ENCODE data around the gene PNLDC1.
"Not testable (repeated sequence)": the region's sequence is repeated elsewhere in the genome, so short reads cannot be mapped to it uniquely, and the experiment has no call there.

The PNLDC1 gene

GRCh38 chr6:159819098-159819497 is 19.0 kb downstream of the PNLDC1 start:
- DNase-seq (ENCODE audit: low read depth), result no peak
- H3K4me3 ChIP-seq (ENCODE audit: control insufficient read depth, low read depth, low read length), result no peak overlapping the region
- TF ChIP-seq CTCF (IDR thresholded peaks at IDR 0.05; ENCODE audit: control insufficient read depth, insufficient read depth, low read depth, low read length, missing control alignments), result no peak

DNA sequence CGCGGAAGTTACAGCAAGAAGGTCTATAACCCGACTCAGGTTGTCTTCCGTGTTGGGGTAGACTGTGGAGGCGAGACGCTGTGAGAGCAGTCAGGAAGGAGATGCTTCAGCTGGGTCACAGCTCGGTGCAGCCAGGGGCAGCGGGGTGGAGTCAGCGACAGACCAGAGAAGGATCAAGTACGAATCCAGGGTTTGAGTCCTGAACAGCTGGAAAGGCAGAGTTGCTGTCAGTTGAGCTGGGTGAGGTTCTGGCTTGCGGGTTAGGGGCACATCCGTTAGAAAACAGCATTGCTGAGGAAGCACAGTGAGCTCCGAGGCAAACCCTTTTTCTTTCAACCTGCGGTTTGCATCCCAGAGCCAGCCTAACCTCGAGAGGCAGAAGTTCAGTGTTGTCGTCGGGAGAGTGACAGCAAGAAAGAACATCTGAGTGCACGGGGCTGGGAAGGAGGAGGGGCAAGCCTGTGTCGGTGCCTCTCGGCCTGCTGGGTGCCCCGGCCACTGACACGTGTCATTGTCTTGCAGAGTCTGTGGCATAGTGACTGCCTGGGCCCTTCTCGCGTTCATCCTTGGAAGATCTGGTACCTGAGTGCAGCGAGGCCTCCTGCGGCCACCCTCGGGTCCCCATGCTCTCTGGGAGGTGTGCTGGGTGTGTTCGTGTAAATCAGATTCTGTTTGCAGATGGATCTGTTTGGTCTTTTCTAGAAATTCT is 20.0 kb downstream of the PNLDC1 start:
- TF ChIP-seq CTCF (IDR thresholded peaks at IDR 0.05; ENCODE audit: control insufficient read depth, insufficient read depth, low read depth, low read length, missing control alignments), result no peak
- no peak overlapping the region for H3K4me3 ChIP-seq (ENCODE audit: control insufficient read depth, low read depth, low read length)
- no peak for DNase-seq (ENCODE audit: low read depth)

DNA sequence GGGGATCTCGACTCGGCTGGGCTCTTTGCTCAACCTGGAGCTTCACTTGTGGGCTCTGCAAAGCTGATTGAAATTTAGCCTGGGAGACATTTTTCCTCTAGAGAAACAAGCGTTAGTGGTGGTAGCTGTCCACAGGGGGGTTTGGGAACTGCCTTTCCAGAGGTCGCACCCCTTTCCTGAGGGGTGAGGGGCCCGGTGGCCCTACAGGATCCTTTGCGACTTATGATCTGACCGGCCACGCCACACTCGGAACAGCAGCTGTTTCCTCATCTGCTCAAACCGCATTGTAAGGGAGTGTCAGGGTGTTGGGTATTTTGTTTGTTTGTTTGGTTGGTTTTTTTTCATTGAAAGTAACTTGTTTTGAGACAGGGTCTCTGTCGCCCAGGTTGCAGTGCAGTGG is 21.0 kb downstream of the PNLDC1 start:
- TF ChIP-seq CTCF (IDR thresholded peaks at IDR 0.05; ENCODE audit: control insufficient read depth, insufficient read depth, low read depth, low read length, missing control alignments), result no peak
- DNase-seq (ENCODE audit: low read depth), result no peak
- no peak overlapping the region for H3K4me3 ChIP-seq (ENCODE audit: control insufficient read depth, low read depth, low read length)

- no peak overlapping the region for H3K4me3 ChIP-seq (ENCODE audit: control insufficient read depth, low read depth, low read length)
- TF ChIP-seq CTCF (IDR thresholded peaks at IDR 0.05; ENCODE audit: control insufficient read depth, insufficient read depth, low read depth, low read length, missing control alignments), result no peak
- DNase-seq (ENCODE audit: low read depth), result no peak
Measured at GRCh38 chr6:159821726-159822125, 21.6 kb downstream of the PNLDC1 start.

DNA sequence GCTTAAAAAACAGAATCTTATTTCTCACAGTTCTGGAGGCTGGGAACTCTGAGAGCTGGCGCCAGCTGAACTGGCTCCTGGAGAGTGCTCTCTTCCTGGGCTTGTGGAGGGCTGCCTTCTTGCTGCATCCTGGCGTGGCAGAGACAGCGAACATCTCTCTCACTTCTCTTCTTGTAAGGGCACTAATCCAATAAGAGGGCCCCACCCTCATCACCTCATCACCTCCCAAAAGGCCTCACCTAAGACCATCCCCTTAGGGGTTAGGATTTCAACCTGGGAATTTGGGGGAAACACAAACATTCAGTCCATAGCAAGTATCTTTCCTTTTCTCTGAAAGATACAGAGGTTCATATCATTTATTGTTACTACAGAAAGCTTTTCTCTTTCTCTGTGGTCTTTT is 23.9 kb downstream of the PNLDC1 start:
- no peak for DNase-seq (ENCODE audit: low read depth)
- H3K4me3 ChIP-seq (ENCODE audit: control insufficient read depth, low read depth, low read length), result no peak overlapping the region
- no peak for TF ChIP-seq CTCF (IDR thresholded peaks at IDR 0.05; ENCODE audit: control insufficient read depth, insufficient read depth, low read depth, low read length, missing control alignments)

- H3K4me3 ChIP-seq (ENCODE audit: control insufficient read depth, low read depth, low read length); DNase-seq (ENCODE audit: low read depth): not testable (repeated sequence)
Measured at GRCh38 chr6:159824690-159825089, 24.6 kb downstream of the PNLDC1 start.

DNA sequence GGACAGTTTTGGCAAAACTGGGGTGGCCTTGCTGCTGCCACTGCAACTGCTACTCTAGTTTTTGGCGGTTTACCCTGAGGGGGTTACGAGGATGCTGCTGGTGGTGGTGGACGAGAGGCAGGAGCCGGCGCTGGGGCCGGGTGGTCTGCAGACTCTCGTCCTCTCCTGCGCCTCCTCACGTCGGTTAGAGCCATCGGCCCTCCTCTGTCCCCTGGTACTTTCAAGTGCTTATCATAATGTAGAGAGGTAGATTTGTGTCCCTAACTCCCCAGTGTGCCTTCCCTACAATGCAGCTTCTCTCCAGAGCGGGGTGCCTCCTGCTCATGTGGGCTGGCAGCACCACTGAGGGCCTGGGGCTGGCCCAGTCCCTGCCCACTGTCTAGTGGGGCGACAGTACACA is 25.9 kb downstream of the PNLDC1 start:
- no peak for TF ChIP-seq CTCF (IDR thresholded peaks at IDR 0.05; ENCODE audit: control insufficient read depth, insufficient read depth, low read depth, low read length, missing control alignments)
- H3K4me3 ChIP-seq (ENCODE audit: control insufficient read depth, low read depth, low read length), result no peak overlapping the region

More for the DNA sequence above, 25.9 kb downstream of the PNLDC1 start:
- DNase-seq (ENCODE audit: low read depth), result no peak
